ENCODE measurements around the gene RBM20.

DNA sequence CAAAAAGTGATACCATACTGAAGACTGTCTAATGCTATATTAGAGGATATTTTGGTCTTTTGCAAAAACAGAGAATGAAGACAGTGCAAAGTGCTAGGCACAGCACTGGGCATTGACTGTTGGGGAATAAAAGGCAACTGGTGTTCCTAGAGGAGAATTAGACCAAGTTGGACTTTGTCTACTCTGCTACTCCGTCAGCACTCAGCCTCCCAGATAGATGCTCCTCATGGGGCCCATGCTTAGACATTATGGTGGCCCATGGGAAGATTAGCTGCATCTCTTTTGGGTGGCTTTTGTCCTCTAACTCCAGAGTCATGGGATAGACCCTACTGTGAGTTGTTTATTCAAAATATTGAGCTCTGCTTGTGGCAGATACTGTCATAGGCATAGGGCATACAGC is 113.5 kb downstream of the RBM20 start:
- TF ChIP-seq, protein P1, sequence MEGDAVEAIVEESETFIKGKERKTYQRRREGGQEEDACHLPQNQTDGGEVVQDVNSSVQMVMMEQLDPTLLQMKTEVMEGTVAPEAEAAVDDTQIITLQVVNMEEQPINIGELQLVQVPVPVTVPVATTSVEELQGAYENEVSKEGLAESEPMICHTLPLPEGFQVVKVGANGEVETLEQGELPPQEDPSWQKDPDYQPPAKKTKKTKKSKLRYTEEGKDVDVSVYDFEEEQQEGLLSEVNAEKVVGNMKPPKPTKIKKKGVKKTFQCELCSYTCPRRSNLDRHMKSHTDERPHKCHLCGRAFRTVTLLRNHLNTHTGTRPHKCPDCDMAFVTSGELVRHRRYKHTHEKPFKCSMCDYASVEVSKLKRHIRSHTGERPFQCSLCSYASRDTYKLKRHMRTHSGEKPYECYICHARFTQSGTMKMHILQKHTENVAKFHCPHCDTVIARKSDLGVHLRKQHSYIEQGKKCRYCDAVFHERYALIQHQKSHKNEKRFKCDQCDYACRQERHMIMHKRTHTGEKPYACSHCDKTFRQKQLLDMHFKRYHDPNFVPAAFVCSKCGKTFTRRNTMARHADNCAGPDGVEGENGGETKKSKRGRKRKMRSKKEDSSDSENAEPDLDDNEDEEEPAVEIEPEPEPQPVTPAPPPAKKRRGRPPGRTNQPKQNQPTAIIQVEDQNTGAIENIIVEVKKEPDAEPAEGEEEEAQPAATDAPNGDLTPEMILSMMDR (conservative IDR thresholded peaks at IDR 0.05; ENCODE audit: low read depth, low read length), result no peak
- TF ChIP-seq POLR2A (IDR thresholded peaks at IDR 0.05; ENCODE audit: low read depth, low read length), result no peak
- no peak for TF ChIP-seq FOS (IDR thresholded peaks at IDR 0.05; ENCODE audit: low read depth, low read length)
- no peak for TF ChIP-seq RFX5 (IDR thresholded peaks at IDR 0.05; ENCODE audit: low read depth, low read length)
- no peak for TF ChIP-seq RAD21 (IDR thresholded peaks at IDR 0.05; ENCODE audit: low read length)
